NCI-H1436 treated with DMSO at 0.1 percent for 48 hours (cell line): ENCODE data around the gene MMP26.
"Not testable (repeated sequence)": the region's sequence is repeated elsewhere in the genome, so short reads cannot be mapped to it uniquely, and the experiment has no call there.

ENCODE experiments used
- DNase-seq: peaks from one replicate; lab custom pipeline; 2025; lab: John Stamatoyannopoulos, UW

MMP26 gene

GRCh38 chr11:4722616-4723534, 18.3 kb downstream of the MMP26 start:
- not testable (repeated sequence) for DNase-seq

- DNase-seq: no peak
These were observed 22.6 kb downstream of the MMP26 start for GRCh38 chr11:4727171-4727570.

GRCh38 chr11:4740735-4741134, 36.2 kb downstream of the MMP26 start:
- no peak for DNase-seq

- DNase-seq: no peak
These were observed 43.9 kb downstream of the MMP26 start for GRCh38 chr11:4748438-4748837.

GRCh38 chr11:4751201-4751600, 46.6 kb downstream of the MMP26 start:
- no peak for DNase-seq
